ENCODE data around the gene ARL6IP4. TPM values are rescaled to one million over a fixed set of nuclear protein-coding genes. Genes with fewer than 3 reads are reported as not detected.
A peak's percentile ranks its signal among the peaks of the same experiment; 100 is the strongest.

Gene ARL6IP4
- total RNA-seq, 1 donor from 2014 or later = 158 TPM

GRCh38 chr12:122985338-122986257 lies 5.1 kb downstream of the ARL6IP4 start:
- DNase-seq (ENCODE audit: missing footprints) (peak; percentile 39), ATAC-seq (no peak)
- intact Hi-C loops (cut with DNase I) = no loop called here

GRCh38 chr12:122986258-122986871 lies 5.9 kb downstream of the ARL6IP4 start:
- intact Hi-C loops (cut with DNase I) = no loop called here
- ATAC-seq (no peak), DNase-seq (ENCODE audit: missing footprints) (peak; percentile 46)

- DNase-seq (ENCODE audit: missing footprints) = peak; percentile 67
- no peak for ATAC-seq
- intact Hi-C loops (cut with DNase I) = no loop called here
Observed at GRCh38 chr12:122987086-122987951, 6.8 kb downstream of the ARL6IP4 start.

GRCh38 chr12:122988036-122988435 lies 7.6 kb downstream of the ARL6IP4 start:
- ATAC-seq (no peak), DNase-seq (ENCODE audit: missing footprints) (no peak)

GRCh38 chr12:122988612-122989212 lies 8.2 kb downstream of the ARL6IP4 start:
- intact Hi-C loops (cut with DNase I) = no loop called here
- no peak for ATAC-seq
- peak; percentile 25 for DNase-seq (ENCODE audit: missing footprints)

More at GRCh38 chr12:122988036-122988435, 7.6 kb downstream of the ARL6IP4 start:
- intact Hi-C loops (cut with DNase I) = no loop called here

GRCh38 chr12:122989225-122989839 lies 8.9 kb downstream of the ARL6IP4 start:
- intact Hi-C loops (cut with DNase I) = no loop called here
- DNase-seq (ENCODE audit: missing footprints) (no peak), ATAC-seq (no peak)

GRCh38 chr12:122989874-122990419 lies 9.5 kb downstream of the ARL6IP4 start:
- no peak for DNase-seq (ENCODE audit: missing footprints)
- ATAC-seq = no peak
- intact Hi-C loops (cut with DNase I) = no loop called here

GRCh38 chr12:122990561-122990960 lies 10.1 kb downstream of the ARL6IP4 start:
- intact Hi-C loops (cut with DNase I) = no loop called here
- DNase-seq (ENCODE audit: missing footprints) (no peak), ATAC-seq (no peak)

GRCh38 chr12:122990961-122991622 lies 10.6 kb downstream of the ARL6IP4 start:
- DNase-seq (ENCODE audit: missing footprints) = no peak
- ATAC-seq = no peak
- intact Hi-C loops (cut with DNase I) = no loop called here

- intact Hi-C loops (cut with DNase I) = no loop called here
- DNase-seq (ENCODE audit: missing footprints) (no peak), ATAC-seq (no peak)
Observed at GRCh38 chr12:122991623-122992275, 11.3 kb downstream of the ARL6IP4 start.

GRCh38 chr12:122992386-122992785 lies 11.9 kb downstream of the ARL6IP4 start:
- intact Hi-C loops (cut with DNase I) = no loop called here
- ATAC-seq = no peak
- no peak for DNase-seq (ENCODE audit: missing footprints)

GRCh38 chr12:122994140-122994675 lies 13.7 kb downstream of the ARL6IP4 start:
- ATAC-seq (no peak), DNase-seq (ENCODE audit: missing footprints) (no peak)
- intact Hi-C loops (cut with DNase I) = no loop called here

GRCh38 chr12:122994781-122995502 lies 14.5 kb downstream of the ARL6IP4 start:
- intact Hi-C loops (cut with DNase I) = no loop called here
- ATAC-seq (no peak), DNase-seq (ENCODE audit: missing footprints) (no peak)

- no peak for DNase-seq (ENCODE audit: missing footprints)
- intact Hi-C loops (cut with DNase I) = no loop called here
- ATAC-seq = peak; percentile 68
Observed at GRCh38 chr12:122995503-122996187, 15.2 kb downstream of the ARL6IP4 start.

GRCh38 chr12:122996188-122996601 lies 15.7 kb downstream of the ARL6IP4 start:
- no peak for ATAC-seq
- intact Hi-C loops (cut with DNase I) = no loop called here
- DNase-seq (ENCODE audit: missing footprints) = no peak

Measured in Right ventricle myocardium inferior (tissue), 1 donor.